Naive thymus-derived CD4-positive, alpha-beta T cell (primary cell): ENCODE measurements around the gene FAXDC2. TPM values are rescaled to one million over a fixed set of nuclear protein-coding genes. Genes with fewer than 3 reads are reported as not detected.
"Not testable (repeated sequence)": the region's sequence is repeated elsewhere in the genome, so short reads cannot be mapped to it uniquely, and the experiment has no call there.

Experiments
- ATAC-seq: fragments of 150-1000 bp; cut with Tn5 transposase; 2 replicates; pipeline ENCODE4 v1.10.0; 2021; ENCODE audit warnings: mild to moderate bottlenecking, moderate library complexity
- CTCF ChIA-PET: fragments of 350-600 bp; sonication (Branson Sonifier 250); formaldehyde crosslinking; loops from one replicate; lab custom pipeline; 2021; ENCODE audit warnings: antibody characterized with exemption; lab: Charles Lee
- POLR2A ChIA-PET: fragments of 350-600 bp; sonication (Branson Sonifier 250); formaldehyde crosslinking; loops from one replicate; lab custom pipeline; 2021; ENCODE audit warnings: antibody characterized with exemption, inconsistent platforms; lab: Charles Lee
- DNase-seq, 9 donors: peaks; one replicate each; pipeline versions ENCODE4 v3.0.0 to v3.0.0-alpha.2; 2020 to 2022; ENCODE audit warnings: mixed read lengths in 1 of 9
- H3K27ac ChIP-seq: one replicate; pipeline ENCODE4 v1.7.0; 2013; ENCODE audit warnings: mild to moderate bottlenecking, low read depth, low read length, moderate library complexity
- H3K27me3 ChIP-seq, 2 donors: one replicate each; pipeline ENCODE4 v1.7.0; 2013; ENCODE audit warnings: low read length in 2 of 2, mild to moderate bottlenecking in 2 of 2, moderate library complexity in 2 of 2; ENCODE audit not compliant: control insufficient read depth in 2 of 2, insufficient read depth in 2 of 2
- H3K36me3 ChIP-seq, 3 experiments: 1 replicate in 2 of 3; 2 replicates in 1 of 3; pipeline ENCODE4 v1.7.0; 2013; ENCODE audit warnings: low read length in 3 of 3, mild to moderate bottlenecking in 3 of 3, moderate library complexity in 1 of 3; ENCODE audit not compliant: insufficient read depth in 3 of 3, control insufficient read depth in 2 of 3
- H3K4me1 ChIP-seq, 2 donors: one replicate each; pipeline ENCODE4 v1.7.0; 2013; ENCODE audit warnings: low read length in 2 of 2, mild to moderate bottlenecking in 2 of 2, moderate library complexity in 1 of 2; ENCODE audit not compliant: control insufficient read depth in 2 of 2, insufficient read depth in 2 of 2
- H3K4me3 ChIP-seq: 2 replicates; pipeline ENCODE4 v1.7.0; 2013; ENCODE audit warnings: mild to moderate bottlenecking, low read length
- H3K9me3 ChIP-seq, 3 experiments: 1 replicate in 2 of 3; 2 replicates in 1 of 3; pipeline ENCODE4 v1.7.0; 2013; ENCODE audit warnings: low read length in 3 of 3; ENCODE audit not compliant: control insufficient read depth in 2 of 3
- H3K27ac Mint-ChIP-seq, 9 donors: one replicate each; pipeline ENCODE4 v1.8.0; 2020 to 2022; ENCODE audit warnings: mixed read lengths in 9 of 9, mild to moderate bottlenecking in 8 of 9, moderate library complexity in 5 of 9, inconsistent platforms in 2 of 9
- H3K27me3 Mint-ChIP-seq, 5 donors: one replicate each; pipeline ENCODE4 v1.8.0; 2021 to 2022; ENCODE audit warnings: mixed read lengths in 5 of 5, mild to moderate bottlenecking in 1 of 5
- H3K36me3 Mint-ChIP-seq, 5 donors: one replicate each; pipeline ENCODE4 v1.8.0; 2020 to 2022; ENCODE audit warnings: mixed read lengths in 5 of 5, mild to moderate bottlenecking in 3 of 5, inconsistent platforms in 1 of 5
- H3K4me1 Mint-ChIP-seq, 7 donors: one replicate each; pipeline ENCODE4 v1.8.0; 2020 to 2022; ENCODE audit warnings: mixed read lengths in 7 of 7, mild to moderate bottlenecking in 3 of 7, inconsistent platforms in 1 of 7
- H3K4me3 Mint-ChIP-seq, 10 donors: one replicate each; pipeline ENCODE4 v1.8.0; 2020 to 2022; ENCODE audit warnings: mild to moderate bottlenecking in 10 of 10, mixed read lengths in 10 of 10, moderate library complexity in 6 of 10, inconsistent platforms in 2 of 10
- H3K9me3 Mint-ChIP-seq, 11 donors: one replicate each; pipeline ENCODE4 v1.8.0; 2020 to 2022; ENCODE audit warnings: mixed read lengths in 11 of 11, mild to moderate bottlenecking in 4 of 11, inconsistent platforms in 1 of 11, moderate library complexity in 1 of 11
- intact Hi-C, 2 donors: fragments of 100-400 bp; cut with micrococcal nuclease; formaldehyde crosslinking; loops; one replicate each; pipeline ENCODE4 v1.15.1; 2023
- polyA plus RNA-seq, 2 donors: library from polyadenylated mRNA; unstranded; fragments of 300-500 nt; fragmentation: Illumina TruSeq; gene quantifications; one replicate each; pipeline ENCODE4 v1.2.3, GENCODE V29; 2021
- total RNA-seq, 6 experiments: library from RNA in 5 of 6; stranded (reverse) in 5 of 6; gene quantifications; 1 replicate in 5 of 6; 2 replicates in 1 of 6; pipeline ENCODE4 v1.2.3 and lab custom pipeline; 2021 to 2026

FAXDC2 gene
- total and polyA plus RNA-seq, 7 experiments from 2014 or later, result 0.30 to 1.9 (median 0.40) TPM; not detected in 3

GRCh38 chr5:154837009-154837901 is 13.1 kb downstream of the FAXDC2 start:
- ATAC-seq (no peak), DNase-seq (no peak)
- H3K36me3 Mint-ChIP-seq, result peaks cover 0 to 3% (median 0%) of the 10 kb centered on the region in 5 donors
- intact Hi-C loops, result no loop called here
- H3K36me3 ChIP-seq, result no peaks in the 10 kb centered on the region
- H3K27me3 ChIP-seq, result no peaks in the 10 kb centered on the region
- H3K27ac Mint-ChIP-seq, result peak overlapping the region in 5 of 9 donors; percentile 11 to 59 (median 43)
- ChIA-PET CTCF (no interaction called here), POLR2A (interaction anchor here (1.0 to 1.6 kb wide), 2 partner anchors 11 to 20 kb away, joined by 4 to 9 read pairs; no protein-coding TSS in a partner anchor)
- no peak overlapping the region for H3K27ac ChIP-seq
- no peak overlapping the region for H3K4me3 ChIP-seq
- no peaks in the 10 kb centered on the region for H3K9me3 ChIP-seq
- H3K4me3 Mint-ChIP-seq, result no peak overlapping the region
- H3K9me3 Mint-ChIP-seq, result no peaks in the 10 kb centered on the region
- peaks cover 0 to 9% (median 6%) of the 10 kb centered on the region in 7 donors for H3K4me1 Mint-ChIP-seq
- H3K27me3 Mint-ChIP-seq, result no peaks in the 10 kb centered on the region
- no peaks in the 10 kb centered on the region for H3K4me1 ChIP-seq

- H3K9me3 Mint-ChIP-seq, result no peaks in the 10 kb centered on the region
- intact Hi-C loops, result no loop called here
- ATAC-seq, result no peak
These were observed 14.2 kb downstream of the FAXDC2 start for GRCh38 chr5:154836225-154836624.

DNA sequence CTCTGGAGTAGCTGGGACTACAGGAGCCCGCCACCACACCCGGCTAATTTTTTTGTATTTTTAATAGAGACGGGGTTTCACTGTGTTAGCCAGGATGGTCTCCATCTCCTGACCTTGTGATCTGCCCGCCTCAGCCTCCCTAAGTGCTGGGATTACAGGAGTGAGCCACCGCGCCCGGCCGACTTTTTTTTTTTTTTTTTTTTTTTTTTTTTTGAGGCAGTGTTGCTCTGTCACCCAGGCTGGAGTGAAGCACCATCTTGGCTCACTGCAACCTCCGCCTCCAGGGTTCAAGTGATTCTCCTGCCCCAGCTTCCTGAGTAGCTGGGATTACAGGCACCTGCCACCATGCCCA is 14.7 kb downstream of the FAXDC2 start:
- CTCF ChIA-PET, H3K9me3 ChIP-seq, ATAC-seq, H3K36me3 Mint-ChIP-seq, H3K27me3 ChIP-seq, H3K27ac Mint-ChIP-seq, H3K27ac ChIP-seq, H3K36me3 ChIP-seq, intact Hi-C loops, H3K4me3 Mint-ChIP-seq, H3K4me1 ChIP-seq, H3K4me3 ChIP-seq, H3K9me3 Mint-ChIP-seq, DNase-seq, H3K27me3 Mint-ChIP-seq: not testable (repeated sequence)
- POLR2A ChIA-PET, result interaction anchor here (1.5 kb wide), 1 partner anchor 21 kb away, joined by 3 read pairs; no protein-coding TSS in a partner anchor
- peaks cover 6 to 18% (median 12%) of the 10 kb centered on the region in 7 donors for H3K4me1 Mint-ChIP-seq

More at GRCh38 chr5:154836225-154836624, 14.2 kb downstream of the FAXDC2 start:
- Histone ChIP-seq H3K4me3 (no peak overlapping the region), H3K36me3 (no peaks in the 10 kb centered on the region), H3K27me3 (no peaks in the 10 kb centered on the region), H3K4me1 (no peaks in the 10 kb centered on the region), H3K27ac (no peak overlapping the region), H3K9me3 (no peaks in the 10 kb centered on the region)
- ChIA-PET POLR2A (interaction anchor here (1.6 kb wide), 1 partner anchor 21 kb away, joined by 4 read pairs; no protein-coding TSS in a partner anchor), CTCF (no interaction called here)
- H3K27ac Mint-ChIP-seq, result peak overlapping the region in 1 of 9 donors; percentile 59
- peaks cover 0 to 3% (median 0%) of the 10 kb centered on the region in 5 donors for H3K36me3 Mint-ChIP-seq
- no peak for DNase-seq
- peaks cover 5 to 12% (median 7%) of the 10 kb centered on the region in 7 donors for H3K4me1 Mint-ChIP-seq
- H3K27me3 Mint-ChIP-seq, result no peaks in the 10 kb centered on the region
- H3K4me3 Mint-ChIP-seq, result no peak overlapping the region

- DNase-seq (no peak), ATAC-seq (no peak)
- H3K36me3 Mint-ChIP-seq, result peaks cover 0 to 11% (median 0%) of the 10 kb centered on the region in 5 donors
- H3K9me3 Mint-ChIP-seq, result peaks cover 0 to 1% (median 0%) of the 10 kb centered on the region in 11 donors
- Histone ChIP-seq H3K27me3 (no peaks in the 10 kb centered on the region), H3K27ac (no peak overlapping the region), H3K4me3 (no peak overlapping the region), H3K36me3 (no peaks in the 10 kb centered on the region), H3K9me3 (no peaks in the 10 kb centered on the region), H3K4me1 (peaks cover 17 to 19% of the 10 kb centered on the region in 2 donors)
- POLR2A ChIA-PET, result interaction anchor here (0.8 to 1.5 kb wide), 4 partner anchors 9 to 24 kb away, joined by 3 to 6 read pairs (median 4); partner anchors contain the start of genes CNOT8 and FAXDC2
- H3K4me3 Mint-ChIP-seq, result no peak overlapping the region
- H3K4me1 Mint-ChIP-seq, result peaks cover 17 to 34% (median 29%) of the 10 kb centered on the region in 7 donors
- intact Hi-C loops, result no loop called here
- no peak overlapping the region for H3K27ac Mint-ChIP-seq
- H3K27me3 Mint-ChIP-seq, result no peaks in the 10 kb centered on the region
- CTCF ChIA-PET, result interaction anchor here (0.7 kb wide), 1 partner anchor 125 kb away, joined by 3 read pairs; no protein-coding TSS in a partner anchor
These were observed 16.4 kb downstream of the FAXDC2 start for GRCh38 chr5:154834053-154834452.

DNA sequence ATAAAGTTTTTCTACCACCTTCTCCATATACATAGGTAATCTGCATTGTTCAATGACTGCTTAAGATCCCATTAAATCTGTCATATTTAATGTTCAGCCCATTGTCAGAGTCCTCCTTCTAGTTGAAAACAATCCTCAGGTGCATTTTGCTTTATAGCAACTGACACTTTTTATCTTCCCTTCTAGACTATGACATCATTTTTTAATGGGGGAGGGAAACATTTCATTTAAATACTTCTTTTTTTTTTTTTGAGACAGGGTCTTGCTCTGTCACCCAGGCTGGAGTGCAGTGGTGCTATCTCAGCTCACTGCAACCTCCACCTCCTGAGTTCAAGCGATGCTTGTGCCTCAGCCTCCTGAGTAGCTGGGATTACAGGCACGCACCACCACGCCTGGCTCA is 17.6 kb downstream of the FAXDC2 start:
- CTCF ChIA-PET, H3K36me3 ChIP-seq, H3K9me3 Mint-ChIP-seq, DNase-seq, H3K27ac ChIP-seq, H3K9me3 ChIP-seq, ATAC-seq, H3K27me3 Mint-ChIP-seq, H3K27me3 ChIP-seq, H3K4me3 Mint-ChIP-seq, intact Hi-C loops, H3K4me3 ChIP-seq: not testable (repeated sequence)
- Mint-ChIP-seq H3K36me3 (peaks cover 0 to 11% (median 0%) of the 10 kb centered on the region in 5 donors), H3K4me1 (peaks cover 20 to 45% (median 39%) of the 10 kb centered on the region in 7 donors), H3K27ac (peak overlapping the region in 3 of 9 donors; percentile 44 to 62 (median 48))
- H3K4me1 ChIP-seq, result peaks cover 18 to 28% of the 10 kb centered on the region in 2 donors
- POLR2A ChIA-PET, result interaction anchor here (0.6 to 1.3 kb wide), 3 partner anchors 8 to 22 kb away, joined by 3 to 4 read pairs (median 3); partner anchors contain the start of gene FAXDC2

DNA sequence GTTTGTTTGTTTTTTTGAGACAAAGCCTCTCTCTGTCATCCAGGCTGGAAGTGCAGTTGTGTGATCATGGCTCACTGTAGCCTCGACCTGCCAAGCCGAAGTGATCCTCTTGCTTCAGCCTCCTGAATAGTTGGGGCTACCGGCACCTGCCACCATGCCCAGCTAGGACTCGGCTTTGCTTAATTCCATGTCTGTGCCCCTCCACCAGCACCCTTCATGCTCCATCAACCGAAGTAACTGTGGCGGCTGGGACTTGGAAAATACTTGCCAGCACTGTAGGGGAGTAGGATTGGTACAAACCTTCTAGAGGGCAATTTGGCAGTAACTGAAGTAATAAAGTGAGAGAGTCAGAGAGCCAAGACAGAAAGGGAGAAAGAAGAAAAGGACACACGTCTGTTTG is 19.0 kb downstream of the FAXDC2 start:
- Histone ChIP-seq H3K4me3 (no peak overlapping the region), H3K27ac (no peak overlapping the region), H3K4me1 (peaks cover 18 to 28% of the 10 kb centered on the region in 2 donors), H3K27me3 (no peaks in the 10 kb centered on the region), H3K9me3 (no peaks in the 10 kb centered on the region), H3K36me3 (no peaks in the 10 kb centered on the region)
- Mint-ChIP-seq H3K36me3 (peaks cover 0 to 11% (median 0%) of the 10 kb centered on the region in 5 donors), H3K27me3 (no peaks in the 10 kb centered on the region), H3K27ac (peak overlapping the region in 7 of 9 donors; percentile 5 to 91 (median 89)), H3K4me3 (no peak overlapping the region), H3K4me1 (peaks cover 21 to 58% (median 48%) of the 10 kb centered on the region in 7 donors), H3K9me3 (peaks cover 0 to 1% (median 0%) of the 10 kb centered on the region in 11 donors)
- ChIA-PET CTCF (no interaction called here), POLR2A (interaction anchor here (3.8 kb wide), 1 partner anchor 26 kb away, joined by 25 read pairs; the partner anchor contains the start of gene CNOT8)
- ATAC-seq, result no peak
- intact Hi-C loops, result loop anchor here in 1 of 2 donors (2.0 kb wide), 1 partner anchor 19 kb away; no protein-coding TSS in a partner anchor
- no peak for DNase-seq
